DMS53 treated with DMSO at 0.1 percent for 48 hours (cell line): ENCODE data around the gene POLDIP2.
A peak's percentile ranks its signal among the peaks of the same experiment; 100 is the strongest.

Experiments
- DNase-seq: peaks from one replicate; lab custom pipeline; 2025; ENCODE audit not compliant: unreplicated experiment; lab: John Stamatoyannopoulos, UW

Gene POLDIP2

GRCh38 chr17:28317966-28318758 is 39.2 kb downstream of the POLDIP2 start:
- peak; percentile 11 for DNase-seq

DNA sequence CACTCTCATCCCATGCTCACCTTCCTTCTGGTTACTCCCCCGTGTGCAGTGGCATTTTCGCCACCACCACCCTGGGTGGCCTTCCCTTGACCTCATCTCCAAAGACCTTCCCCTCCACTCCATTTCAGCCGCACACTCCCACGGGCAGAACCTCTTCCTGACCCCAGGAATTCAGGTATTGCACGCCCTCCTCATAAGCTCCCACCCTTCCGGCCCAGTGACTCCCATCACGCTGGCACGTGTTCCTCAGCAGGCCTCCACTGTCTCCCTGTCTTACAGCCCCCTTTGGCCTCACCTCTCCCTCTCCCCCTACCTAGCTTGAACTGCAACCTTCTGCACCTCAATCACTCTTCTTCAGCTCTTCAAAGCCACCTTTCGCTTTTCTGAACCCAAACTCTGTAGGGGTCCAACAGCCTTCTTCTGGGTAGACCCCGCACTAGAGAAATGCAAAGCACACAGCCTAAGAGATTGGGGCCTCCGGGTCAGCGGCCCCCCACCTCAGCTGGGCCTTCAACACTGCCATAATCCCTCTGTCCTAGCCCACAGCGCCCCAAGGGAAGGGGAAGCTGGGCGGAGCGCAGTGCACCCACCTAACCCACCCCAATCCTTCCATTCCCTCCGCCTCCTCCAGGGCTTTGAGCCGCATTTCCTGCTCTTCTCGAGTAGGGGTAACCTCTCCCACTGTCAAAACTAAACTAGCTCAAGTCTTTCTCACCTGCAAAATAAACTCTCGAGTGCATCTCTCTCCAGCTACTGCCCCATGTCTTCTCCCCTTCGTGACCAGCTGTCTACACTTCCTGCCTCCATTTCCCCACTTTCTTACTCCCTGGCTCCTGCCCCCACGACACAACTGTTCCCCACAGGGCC is 40.0 kb downstream of the POLDIP2 start:
- no peak for DNase-seq

DNA sequence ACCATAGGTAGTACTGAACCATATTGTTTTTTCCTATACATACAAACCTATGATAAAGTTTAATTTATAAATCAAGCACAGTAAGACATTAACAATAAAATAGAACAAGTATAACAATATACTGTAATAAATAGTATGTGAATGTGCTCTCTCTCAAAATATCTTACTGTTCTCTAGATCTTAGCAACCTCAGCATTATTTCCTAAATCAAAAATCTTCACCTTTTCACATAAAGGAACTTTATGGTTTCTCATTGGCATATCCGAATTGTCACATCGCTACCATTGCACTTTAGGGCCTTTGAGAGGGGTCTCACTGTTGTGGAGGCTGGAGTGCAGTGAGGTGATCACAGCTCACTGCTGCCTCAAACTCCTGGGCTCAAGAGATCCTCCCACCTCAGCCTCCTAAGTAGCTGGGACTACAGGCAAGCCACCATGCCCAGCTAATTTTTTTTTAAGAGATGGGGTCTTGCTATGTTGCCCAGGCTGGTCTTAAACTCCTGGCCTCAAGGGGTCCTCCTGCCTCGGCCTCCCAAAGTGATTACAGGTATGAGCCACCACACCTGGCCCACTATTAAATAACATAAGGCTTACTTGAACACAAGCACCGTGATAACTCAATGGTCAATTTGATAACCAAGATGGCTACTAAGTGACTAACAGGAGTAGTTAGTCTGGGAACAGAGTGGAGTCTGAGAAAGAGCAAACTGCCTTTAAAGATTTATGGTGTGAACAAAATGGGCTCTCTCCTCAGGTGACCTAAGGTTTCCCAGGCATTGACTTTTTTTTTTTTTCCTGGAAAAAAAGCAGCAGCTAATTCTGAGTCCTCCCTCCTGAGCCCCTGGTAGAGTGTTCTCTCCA is 41.3 kb downstream of the POLDIP2 start:
- DNase-seq: no peak

DNA sequence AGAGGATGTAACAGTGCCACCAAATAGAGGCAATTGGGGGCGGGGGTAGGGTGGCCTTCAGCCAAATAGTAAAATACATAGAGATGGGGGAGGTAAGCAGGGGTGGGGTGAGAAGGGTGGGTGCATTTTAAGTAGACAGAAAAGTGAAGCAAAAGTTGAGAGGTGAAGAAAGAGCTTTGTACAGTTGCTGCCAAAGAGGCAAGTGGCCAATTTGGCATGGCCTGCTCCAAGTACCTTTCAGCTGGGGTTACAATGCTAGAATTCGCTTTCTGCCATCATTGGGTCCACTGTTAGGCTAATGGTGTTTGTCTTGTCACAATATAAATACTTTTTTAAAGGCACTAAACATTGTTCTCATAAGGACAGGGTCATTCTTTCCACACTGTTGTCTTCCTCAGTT is 43.5 kb downstream of the POLDIP2 start:
- DNase-seq: no peak

DNA sequence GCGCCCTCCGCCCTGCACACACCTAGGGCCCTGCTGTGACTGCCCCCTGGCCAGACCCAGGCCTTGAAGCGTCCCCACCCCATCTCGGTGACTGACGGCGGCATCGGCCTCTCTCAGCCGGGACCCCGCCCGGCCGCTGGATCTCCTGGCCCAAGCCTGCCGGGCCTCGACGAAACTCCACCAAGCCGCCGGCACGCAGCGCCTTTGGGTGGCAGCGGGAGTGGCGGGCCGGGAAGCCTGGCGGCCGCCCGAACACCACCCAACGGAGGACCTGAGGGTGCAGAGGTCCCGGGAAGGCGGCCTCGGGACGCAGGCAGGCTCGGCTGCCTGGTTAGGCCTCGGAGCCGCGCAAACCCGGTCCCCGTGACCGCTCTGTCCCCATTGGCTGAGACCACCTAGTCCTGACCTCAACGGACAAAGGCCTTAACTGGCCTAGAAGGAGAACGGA is 50.3 kb downstream of the POLDIP2 start:
- DNase-seq: no peak

DNA sequence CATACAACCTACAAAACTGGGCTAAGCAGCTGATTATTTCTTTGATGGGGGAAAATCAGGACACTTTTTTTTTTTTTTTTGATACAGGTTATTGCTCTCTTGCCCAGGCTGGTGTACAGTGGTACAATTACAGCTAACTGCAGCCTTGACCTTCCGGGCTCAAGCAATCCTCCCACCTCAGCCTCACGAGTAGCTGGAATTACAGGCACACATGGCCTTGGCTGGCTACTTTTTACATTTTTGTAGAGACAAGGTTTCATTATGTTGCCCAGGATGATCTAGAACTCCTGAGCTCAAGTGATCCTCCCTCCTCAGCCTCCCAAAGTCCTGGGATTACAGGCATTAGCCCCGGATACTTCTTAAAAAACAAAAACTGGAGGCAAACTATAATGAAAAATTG is 58.9 kb downstream of the POLDIP2 start:
- DNase-seq: no peak
